GM19035 (cell line): Measurements from ENCODE around the gene CAMK2N2.
A peak's percentile ranks its signal among the peaks of the same experiment; 100 is the strongest.
"Not testable (repeated sequence)": the region's sequence is repeated elsewhere in the genome, so short reads cannot be mapped to it uniquely, and the experiment has no call there.

Experiments
- ATAC-seq: cut with Tn5 transposase; IDR thresholded peaks from one replicate; pipeline ENCODE4 v1.9.1; 2021; ENCODE audit not compliant: unreplicated experiment

The CAMK2N2 gene

GRCh38 chr3:184275381-184275701, 14.0 kb upstream of the CAMK2N2 start:
- ATAC-seq: no peak

- no peak for ATAC-seq
Measured at GRCh38 chr3:184272269-184272668, 10.9 kb upstream of the CAMK2N2 start.

- not testable (repeated sequence) for ATAC-seq
Measured at GRCh38 chr3:184267249-184267648, 5.9 kb upstream of the CAMK2N2 start.

DNA sequence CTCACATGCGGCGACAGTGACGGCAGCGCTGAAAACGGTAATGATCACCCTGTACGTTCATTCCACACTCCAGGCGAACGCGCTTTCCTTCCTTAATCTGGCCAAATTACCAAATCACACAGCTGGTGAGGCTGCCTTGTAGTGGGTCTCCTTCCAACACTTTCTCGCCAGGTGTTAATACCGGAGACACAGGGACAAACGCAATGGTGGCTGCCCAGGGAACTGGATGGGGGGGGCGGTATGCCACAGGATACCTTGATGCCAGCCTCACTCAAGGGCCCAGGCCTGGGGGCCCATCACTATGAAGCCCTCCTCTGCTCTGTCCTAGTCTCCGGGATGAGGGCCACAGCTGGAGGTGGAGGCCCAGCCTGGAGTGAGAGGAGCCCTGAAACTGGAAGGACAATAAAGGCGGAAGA, 1.4 kb upstream of the CAMK2N2 start:
- no peak for ATAC-seq

DNA sequence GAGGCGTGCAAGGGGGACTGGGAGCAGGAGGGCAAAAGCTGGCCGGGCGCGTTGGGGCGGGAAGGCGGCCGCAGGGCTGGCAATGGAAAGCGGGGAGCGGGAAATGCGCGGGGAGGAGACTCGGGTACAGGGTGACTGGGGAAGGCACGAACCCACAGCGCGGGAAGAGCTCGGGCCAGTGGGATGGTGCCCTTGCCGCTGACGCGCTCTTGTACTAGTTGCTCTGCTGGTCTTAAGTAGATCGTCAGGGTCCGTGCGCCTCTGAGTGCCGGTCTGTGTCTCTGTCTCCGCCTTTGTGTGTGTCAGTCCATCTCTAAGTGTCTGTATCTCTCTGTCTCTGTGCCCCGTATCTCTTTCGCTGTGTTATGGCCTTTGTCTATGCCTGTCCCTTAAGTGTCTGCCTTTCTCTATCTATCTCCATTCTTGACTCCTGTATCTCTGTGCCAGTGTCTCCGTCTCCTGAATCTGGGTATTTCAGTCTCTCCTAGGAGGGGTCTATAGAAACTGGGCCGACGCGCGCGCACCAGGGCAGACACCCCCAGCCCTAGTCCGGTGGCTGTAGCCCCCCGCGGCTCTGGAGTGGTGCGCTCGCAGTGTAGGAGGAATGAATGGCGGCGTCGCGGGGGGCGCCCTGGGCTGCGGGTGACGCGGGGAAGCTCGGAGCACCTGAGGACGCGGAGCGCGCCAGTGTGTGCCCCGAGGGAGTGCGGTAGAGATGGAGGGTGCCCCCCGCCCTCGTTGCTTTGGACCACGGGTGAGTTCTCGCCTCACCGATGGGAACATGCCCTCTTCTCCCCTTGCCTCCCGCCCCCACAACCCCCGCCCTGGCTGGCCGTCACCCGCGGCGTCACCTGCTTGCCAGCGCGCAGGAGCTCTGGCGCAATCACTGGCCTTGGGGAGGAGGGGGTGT, 756 bp upstream of the CAMK2N2 start:
- ATAC-seq: no peak

DNA sequence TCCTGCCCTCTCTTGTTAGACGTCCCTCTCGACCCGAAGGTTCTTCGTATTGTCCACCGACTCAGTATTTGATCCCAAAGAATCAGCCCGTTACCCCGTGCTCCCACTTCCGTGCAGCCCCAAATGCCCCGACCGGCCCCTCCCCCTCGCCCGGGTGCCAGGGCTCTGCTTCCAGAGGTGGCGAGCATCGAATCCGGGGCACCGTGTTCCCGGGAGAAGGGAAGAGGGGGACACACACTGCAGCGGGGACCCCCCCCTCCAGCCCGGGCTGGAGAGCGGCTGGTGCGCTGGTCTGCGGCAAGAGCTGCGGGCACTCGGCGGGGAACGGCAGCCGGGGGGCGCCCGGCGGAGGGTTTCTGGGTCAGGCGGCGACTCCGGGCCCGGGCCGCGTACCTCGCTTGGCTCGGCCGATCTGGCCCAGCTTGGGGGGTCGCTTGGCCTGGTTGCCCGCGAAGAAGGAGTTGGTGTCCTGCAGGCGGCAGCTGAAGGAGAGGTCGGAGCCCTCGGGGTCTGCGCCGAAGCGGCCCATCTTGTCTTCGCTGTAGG, 556 bp downstream of the CAMK2N2 start:
- no peak for ATAC-seq

- no peak for ATAC-seq
Measured at GRCh38 chr3:184259878-184260723, 1.3 kb downstream of the CAMK2N2 start.

GRCh38 chr3:184259396-184259877, 1.9 kb downstream of the CAMK2N2 start:
- ATAC-seq: no peak

DNA sequence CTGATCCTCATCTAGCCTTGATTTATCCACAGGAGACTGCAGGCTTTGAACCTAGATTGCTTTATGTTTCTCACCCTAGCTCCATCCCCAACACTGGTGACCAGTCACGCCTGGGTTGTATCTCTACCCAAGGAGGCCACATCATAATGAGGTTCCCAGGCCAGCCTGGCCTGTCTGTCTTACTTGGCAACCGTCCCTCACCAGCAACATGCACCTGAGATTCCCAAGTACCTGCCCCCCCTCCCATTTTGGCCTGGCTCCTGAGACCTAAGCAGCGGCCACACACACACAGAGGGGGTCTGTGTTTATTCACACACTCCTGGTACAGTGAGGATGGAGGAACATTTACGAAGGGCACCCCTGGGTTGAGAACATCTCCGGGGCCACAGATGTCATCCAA, 2.4 kb downstream of the CAMK2N2 start:
- no peak for ATAC-seq

DNA sequence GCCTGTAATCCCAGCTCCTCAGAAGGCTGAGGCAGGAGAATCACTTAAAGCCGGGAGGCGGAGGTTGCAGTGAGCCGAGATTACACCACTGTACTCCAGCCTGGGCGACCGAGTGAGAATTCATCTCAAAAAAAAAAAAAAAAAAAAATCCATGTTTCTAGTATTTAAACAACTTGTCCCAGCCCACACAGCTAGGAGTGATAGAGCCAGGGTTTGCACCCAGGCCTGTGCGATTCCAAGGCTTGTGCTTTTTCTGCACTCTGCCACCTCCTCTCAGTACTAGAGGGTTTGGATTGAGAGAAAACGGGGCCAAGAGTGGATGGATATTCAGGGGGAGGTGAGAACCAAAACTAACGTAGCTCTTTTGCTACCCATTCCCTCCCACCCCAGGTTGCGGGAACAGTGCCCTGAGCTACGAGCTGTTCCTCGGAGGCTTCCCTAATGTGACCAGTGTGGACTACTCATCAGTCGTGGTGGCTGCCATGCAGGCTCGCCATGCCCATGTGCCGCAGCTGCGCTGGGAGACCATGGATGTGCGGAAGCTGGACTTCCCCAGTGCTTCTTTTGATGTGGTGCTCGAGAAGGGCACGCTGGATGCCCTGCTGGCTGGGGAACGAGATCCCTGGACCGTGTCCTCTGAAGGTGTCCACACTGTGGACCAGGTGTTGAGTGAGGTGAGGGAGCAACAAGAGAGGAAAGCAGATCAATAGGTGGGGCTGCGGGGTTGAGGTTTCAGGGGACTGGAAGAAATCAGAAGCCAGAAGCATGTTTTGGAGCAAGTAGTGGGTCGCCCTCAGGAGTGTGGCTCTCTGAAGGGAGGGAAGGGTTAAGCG, 4.1 kb downstream of the CAMK2N2 start:
- no peak for ATAC-seq

- ATAC-seq: no peak
Measured at GRCh38 chr3:184255291-184256039, 5.9 kb downstream of the CAMK2N2 start.

GRCh38 chr3:184250167-184250828, 11.1 kb downstream of the CAMK2N2 start:
- peak; percentile 64 for ATAC-seq

DNA sequence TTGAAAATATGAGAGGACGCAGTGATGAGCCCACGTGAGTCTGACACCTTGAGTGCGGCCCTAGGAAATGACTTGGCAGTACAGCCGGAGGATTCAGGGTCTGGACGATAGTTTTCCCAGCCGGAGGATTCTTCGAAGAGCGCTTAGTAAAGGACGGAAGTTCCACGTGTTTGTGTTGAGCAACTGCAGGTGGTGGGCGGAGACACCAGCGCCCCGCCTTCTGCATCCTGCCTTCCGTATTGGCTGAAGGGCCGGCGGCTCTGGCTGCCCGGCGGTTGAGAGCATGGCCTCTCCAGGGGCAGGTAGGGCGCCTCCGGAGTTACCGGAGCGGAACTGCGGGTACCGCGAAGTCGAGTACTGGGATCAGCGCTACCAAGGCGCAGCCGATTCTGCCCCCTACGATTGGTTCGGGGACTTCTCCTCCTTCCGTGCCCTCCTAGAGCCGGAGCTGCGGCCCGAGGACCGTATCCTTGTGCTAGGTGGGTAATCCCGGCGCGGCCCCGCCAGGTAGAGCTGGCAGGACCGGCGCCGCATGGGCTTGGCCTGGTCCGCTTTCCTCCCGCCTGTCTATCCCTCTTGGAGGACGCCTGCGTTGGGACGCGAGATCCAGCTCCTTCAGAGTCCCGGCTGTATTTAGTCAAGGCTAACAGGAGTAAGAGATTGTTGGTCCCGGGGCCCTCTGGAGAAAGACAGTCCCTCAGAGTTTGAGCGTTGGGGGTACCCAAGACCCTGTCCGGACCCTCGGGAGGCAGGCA, 11.8 kb downstream of the CAMK2N2 start, which contains the start of gene EEF1AKMT4:
Gene EEF1AKMT4, plus strand, starts transcription at position 261 of the 755 bp plus-strand sequence. Its CDS starts 23 bp downstream, at position 284.
- ATAC-seq: peak; percentile 88

DNA sequence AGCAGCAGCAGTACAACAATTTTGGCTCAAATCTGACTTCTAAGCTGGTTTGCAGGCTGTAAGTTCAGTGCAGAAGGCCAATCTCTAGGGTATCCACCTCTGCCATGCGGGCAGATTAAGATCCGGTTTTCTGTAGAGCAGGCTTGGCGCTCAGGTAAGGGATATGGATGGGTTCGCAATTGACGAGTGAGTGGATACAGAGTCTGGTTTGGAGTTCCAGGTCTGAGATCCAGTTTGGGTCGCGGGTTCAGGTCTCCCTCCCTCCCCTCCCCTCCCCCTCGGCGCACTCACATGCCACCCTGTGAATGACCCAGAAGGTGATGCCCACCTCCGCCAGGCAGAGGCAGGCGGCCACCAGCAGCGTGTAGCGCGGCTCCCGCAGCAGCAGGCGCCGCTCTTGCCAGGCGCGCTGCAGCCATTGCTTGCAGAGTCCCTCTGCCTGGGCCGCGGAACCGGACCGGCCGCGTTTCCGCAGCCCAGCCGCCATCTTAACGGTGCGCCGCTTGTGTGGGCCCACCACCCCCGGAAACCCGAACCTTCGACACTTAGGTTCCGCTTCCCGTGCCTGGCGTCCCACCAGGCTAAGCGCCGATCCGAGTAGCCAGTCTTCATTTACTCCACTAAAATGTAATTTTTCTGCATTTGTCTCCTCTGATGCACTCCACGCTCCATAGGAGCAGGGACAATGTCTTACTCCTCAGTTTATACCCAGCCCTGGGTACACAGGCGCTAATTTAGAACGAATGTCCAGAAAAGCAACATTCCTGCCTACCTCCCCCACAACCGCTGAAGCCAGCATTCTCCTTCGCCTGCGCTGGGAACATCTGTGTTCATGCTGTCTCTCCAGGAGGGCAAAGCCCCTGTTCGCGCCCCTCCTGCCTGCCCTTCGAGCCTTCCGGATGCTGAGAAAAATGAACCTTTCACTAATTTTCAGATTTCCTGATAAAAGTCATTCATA, 12.6 kb downstream of the CAMK2N2 start, which contains the start of gene ALG3:
Gene ALG3, minus strand, starts transcription at position 509 of the 958 bp plus-strand sequence. Its CDS starts 22 bp downstream, at position 487.
- peak; percentile 61 for ATAC-seq

GRCh38 chr3:184242297-184242685, 19.1 kb downstream of the CAMK2N2 start:
- ATAC-seq: no peak

DNA sequence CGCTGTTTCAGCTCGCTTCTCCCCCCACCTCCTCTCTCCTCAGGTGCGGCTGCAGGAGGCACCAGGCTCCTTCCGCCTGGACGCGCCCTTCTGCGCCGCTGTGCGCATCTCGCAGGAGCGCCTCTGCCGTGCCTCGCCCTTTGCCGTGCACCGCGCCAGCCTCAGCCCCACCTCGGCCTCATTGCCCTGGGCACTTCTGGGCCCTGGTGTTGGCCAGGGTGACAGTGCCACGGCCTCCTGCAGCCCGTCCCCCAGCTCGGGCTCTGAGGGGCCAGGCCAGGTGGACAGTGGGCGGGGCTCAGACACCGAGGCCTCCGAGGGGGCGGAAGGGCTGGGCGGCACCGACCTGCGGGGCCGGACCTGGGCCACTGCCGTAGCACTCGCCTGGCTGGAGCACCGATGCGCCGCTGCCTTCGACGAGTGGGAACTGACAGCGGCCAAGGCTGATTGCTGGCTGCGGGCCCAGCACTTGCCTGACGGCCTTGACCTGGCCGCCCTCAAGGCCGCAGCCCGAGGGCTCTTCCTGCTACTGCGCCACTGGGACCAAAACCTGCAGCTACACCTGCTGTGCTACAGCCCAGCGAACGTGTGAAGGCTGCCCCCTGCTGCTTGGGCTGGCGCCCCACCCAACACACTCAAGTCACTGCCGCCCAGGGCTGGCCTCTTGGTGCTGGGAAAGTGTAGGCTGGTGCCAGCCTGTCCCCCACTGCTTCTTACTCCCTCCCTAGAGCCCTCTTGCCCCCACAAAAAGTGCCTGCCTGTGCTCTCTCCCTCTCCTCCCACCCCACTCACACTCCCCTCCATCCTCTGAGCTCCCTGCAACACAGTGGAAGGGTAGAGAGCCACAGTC, 19.7 kb downstream of the CAMK2N2 start:
- ATAC-seq: no peak

- no peak for ATAC-seq
Measured at GRCh38 chr3:184241141-184241446, 20.3 kb downstream of the CAMK2N2 start.
